Endothelial cell of umbilical vein (primary cell): ENCODE measurements around the gene ATP6V0E2. TPM values are rescaled to one million over a fixed set of nuclear protein-coding genes. Genes with fewer than 3 reads are reported as not detected.

Source experiments
- Bru-seq: library from RNA; stranded (reverse); fragments of 400-500 nt; gene quantifications from one replicate; lab custom pipeline; 2021; lab: Mats Ljungman, UMichigan
- BruChase-seq, 2 experiments: library from RNA; stranded (reverse); fragments of 400-500 nt; gene quantifications; one replicate each; lab custom pipeline; 2021; lab: Mats Ljungman, UMichigan
- BruUV-seq: library from RNA; stranded (reverse); fragments of 400-500 nt; replicated peaks from 2 replicates; lab custom pipeline; 2021; lab: Mats Ljungman, UMichigan
- CTCF ChIA-PET: fragments of 300-600, 350-600 bp; sonication (Branson Sonifier 250); formaldehyde crosslinking; loops from one replicate; lab custom pipeline; 2021; ENCODE audit warnings: antibody characterized with exemption, inconsistent platforms; lab: Charles Lee
- POLR2A ChIA-PET: fragments of 300-600, 350-600 bp; sonication (Branson Sonifier 250); formaldehyde crosslinking; loops from one replicate; lab custom pipeline; 2021; ENCODE audit warnings: antibody characterized with exemption, inconsistent platforms; lab: Charles Lee
- DNase-seq: peaks from one replicate; pipeline ENCODE4 v3.0.0-alpha.2; 2011; ENCODE audit warnings: low read depth, low spot score
- FAIRE-seq: peaks from 2 replicates; lab custom pipeline; 2011; peaks lifted over from hg19 to GRCh38; lab: Jason Lieb, UNC
- H2AFZ ChIP-seq: 2 replicates; pipeline ENCODE4 v1.6.0; 2012; ENCODE audit warnings: low read depth, low read length, control low read depth, inconsistent platforms
- H3K27ac ChIP-seq: 2 replicates; pipeline ENCODE4 v1.5.1; 2011; ENCODE audit warnings: low read depth, mild to moderate bottlenecking, control low read depth, low read length, moderate library complexity; ENCODE audit not compliant: insufficient read depth
- H3K27me3 ChIP-seq, 2 experiments: 2 replicates each; pipeline versions ENCODE4 v1.6.0 to v1.6.1; 2011; ENCODE audit warnings: low read length in 2 of 2, mixed read lengths in 1 of 2; ENCODE audit not compliant: control insufficient read depth in 2 of 2, insufficient read depth in 2 of 2
- H3K36me3 ChIP-seq, 2 experiments: 2 replicates in 1 of 2; 3 replicates in 1 of 2; pipeline ENCODE4 v1.5.1; 2011; ENCODE audit warnings: low read length in 2 of 2, mild to moderate bottlenecking in 1 of 2, moderate library complexity in 1 of 2; ENCODE audit not compliant: control insufficient read depth in 2 of 2, insufficient read depth in 2 of 2; ENCODE audit errors: extremely low read depth in 1 of 2
- H3K4me1 ChIP-seq: 3 replicates; pipeline ENCODE4 v1.5.1; 2011; ENCODE audit warnings: mild to moderate bottlenecking, low read length; ENCODE audit not compliant: control insufficient read depth, insufficient read depth; ENCODE audit errors: extremely low read depth
- H3K4me2 ChIP-seq: 2 replicates; pipeline ENCODE4 v1.6.1; 2011; ENCODE audit warnings: low read length, control low read depth, mixed read lengths; ENCODE audit not compliant: insufficient read depth
- H3K4me3 ChIP-seq, 3 experiments: fragments of 200-600 bp in 1 of 3; sonication (generic), shearing (Covaris generic) in 1 of 3; replicated peaks in 1 of 3; 2 replicates each; pipeline ENCODE4 v1.5.1; 2011 to 2016; ENCODE audit warnings: control low read depth in 3 of 3, low read length in 3 of 3, mild to moderate bottlenecking in 2 of 3, inconsistent platforms in 1 of 3, low read depth in 1 of 3, moderate library complexity in 1 of 3; ENCODE audit not compliant: insufficient read depth in 1 of 3
- H3K79me2 ChIP-seq: 2 replicates; pipeline ENCODE4 v1.6.0; 2012; ENCODE audit warnings: low read length, inconsistent platforms; ENCODE audit not compliant: control insufficient read depth, insufficient read depth
- H3K9ac ChIP-seq: replicated peaks from 2 replicates; pipeline ENCODE3; 2011; ENCODE audit warnings: low read length, control low read depth; ENCODE audit not compliant: insufficient read depth; ENCODE audit errors: extremely low read depth
- H3K9me1 ChIP-seq: replicated peaks from 3 replicates; pipeline ENCODE4 v1.6.0; 2011; ENCODE audit warnings: mild to moderate bottlenecking, low read length; ENCODE audit not compliant: control insufficient read depth, insufficient read depth; ENCODE audit errors: extremely low read depth
- H3K9me3 ChIP-seq: replicated peaks from 2 replicates; pipeline ENCODE4 v1.5.1; 2012; ENCODE audit warnings: low read length, inconsistent platforms; ENCODE audit not compliant: control insufficient read depth, insufficient read depth
- H4K20me1 ChIP-seq: replicated peaks from 2 replicates; pipeline ENCODE3; 2011; ENCODE audit warnings: mild to moderate bottlenecking, low read length; ENCODE audit not compliant: control insufficient read depth, insufficient read depth; ENCODE audit errors: extremely low read depth
- EZH2 ChIP-seq: IDR thresholded peaks from 2 replicates; pipeline ENCODE4 v1.6.1; 2012; ENCODE audit warnings: borderline replicate concordance, low read depth, mild to moderate bottlenecking, moderate library complexity, low read length, inconsistent platforms; ENCODE audit not compliant: severe bottlenecking
- FOS ChIP-seq: IDR thresholded peaks from 2 replicates; pipeline ENCODE4 v1.6.1; 2011; ENCODE audit warnings: mild to moderate bottlenecking, low read length, moderate library complexity, borderline replicate concordance; ENCODE audit not compliant: insufficient read depth
- GATA2 ChIP-seq: IDR thresholded peaks from 2 replicates; pipeline ENCODE4 v1.7.0; 2011; ENCODE audit warnings: low read depth, mild to moderate bottlenecking, moderate library complexity, mixed read lengths, low read length; ENCODE audit not compliant: insufficient read length, insufficient read depth
- POLR2A ChIP-seq: IDR thresholded peaks from 2 replicates; pipeline ENCODE4 v1.6.1; 2012; ENCODE audit warnings: low read depth, mild to moderate bottlenecking, control low read depth, low read length
- POLR2AphosphoS5 ChIP-seq: IDR thresholded peaks from 2 replicates; pipeline ENCODE4 v1.6.1; 2012; ENCODE audit warnings: low read depth, mild to moderate bottlenecking, control low read depth, low read length, moderate library complexity; ENCODE audit not compliant: insufficient read depth
- dilution Hi-C: fragments of 300-500 bp; cut with MboI; formaldehyde crosslinking; loops from one replicate; pipeline ENCODE4 v1.15.0; 2019; ENCODE audit warnings: low sequenced_read_pairs; ENCODE audit not compliant: extremely low pct_ligation_motif_present
- intact Hi-C: fragments of 100-400 bp; cut with micrococcal nuclease; formaldehyde crosslinking; loops from one replicate; pipeline ENCODE4 v1.10.0; 2022
- long read RNA-seq: library from polyadenylated mRNA; stranded (forward); transcript quantifications from one replicate; pipeline ENCODE4 v2.0.0, GENCODE V29; 2021
- polyA minus RNA-seq, 3 experiments: library from RNA; depleted of rRNA, polyadenylated mRNA; stranded (reverse); fragments of >200 nt; gene quantifications; 1 replicate in 1 of 3; 2 replicates in 2 of 3; pipeline ENCODE4 v1.2.3, GENCODE V29; 2011
- polyA plus RNA-seq, 4 experiments: library from polyadenylated mRNA; depleted of rRNA in 3 of 4; stranded (reverse) in 3 of 4; unstranded in 1 of 4; fragments of >200 nt; gene quantifications; 2 replicates each; pipeline versions ENCODE4 v1.2.1 to v1.2.3, GENCODE V29; 2011 to 2012; ENCODE audit warnings: missing spikeins in 1 of 4
- total RNA-seq: library from RNA; stranded (reverse); gene quantifications from 2 replicates; pipeline ENCODE4 v1.2.3, GENCODE V29; 2021
- TF ChIP-seq, protein P1 (sequence below), 2 donors: IDR thresholded peaks; 1 replicate in 1 of 2; 2 replicates in 1 of 2; pipeline ENCODE4 v1.5.1; 2011; ENCODE audit warnings: low read length in 2 of 2, mild to moderate bottlenecking in 2 of 2, moderate library complexity in 2 of 2, control low read depth in 1 of 2, inconsistent platforms in 1 of 2, low read depth in 1 of 2; ENCODE audit not compliant: insufficient read depth in 1 of 2; ENCODE audit errors: extremely low read depth in 1 of 2
- TF ChIP-seq, protein P2 (sequence below): IDR thresholded peaks from 2 replicates; pipeline ENCODE4 v1.6.1; 2011; ENCODE audit not compliant: insufficient read depth, insufficient read length

Gene ATP6V0E2
- total RNA-seq = 21.5 and 27.8 TPM in 2 replicates
- 36.8 and 57.6 TPM in 2 replicates for polyA plus RNA-seq
- 20.8 and 30.0 TPM in 2 replicates for polyA plus RNA-seq (2011; cell fraction: cytosol; rRNA removed)
- 14.0 and 15.1 TPM in 2 replicates for polyA plus RNA-seq (2011; cell fraction: nucleus; rRNA removed)
- polyA plus RNA-seq (2012) = 25.5 and 27.1 TPM in 2 replicates
- 9.7 and 10.2 TPM in 2 replicates for polyA minus RNA-seq
- polyA minus RNA-seq (2011; cell fraction: cytosol; rRNA and poly(A)+ RNA removed) = 3.6 TPM
- polyA minus RNA-seq (2011; cell fraction: nucleus; rRNA and poly(A)+ RNA removed) = 2.7 TPM in 2 replicates
- Bru-seq, nascent RNA = percentile 45 among the genes with signal in this experiment
- percentile 56 among the genes with signal in this experiment for BruChase-seq, experiment 1, labeled RNA remaining after a 6-hour chase
- BruChase-seq, experiment 2, labeled RNA remaining after a 2-hour chase = percentile 41 among the genes with signal in this experiment
- long read RNA-seq, transcript ATP6V0E2-203 (4 exons, 2,722 nt) = major isoform, 67 of 79 reads
- long read RNA-seq, partial matches to known transcripts = 0 of 79 reads
- long read RNA-seq, other reads (novel, unspliced or antisense) = 7 of 79 reads

DNA sequence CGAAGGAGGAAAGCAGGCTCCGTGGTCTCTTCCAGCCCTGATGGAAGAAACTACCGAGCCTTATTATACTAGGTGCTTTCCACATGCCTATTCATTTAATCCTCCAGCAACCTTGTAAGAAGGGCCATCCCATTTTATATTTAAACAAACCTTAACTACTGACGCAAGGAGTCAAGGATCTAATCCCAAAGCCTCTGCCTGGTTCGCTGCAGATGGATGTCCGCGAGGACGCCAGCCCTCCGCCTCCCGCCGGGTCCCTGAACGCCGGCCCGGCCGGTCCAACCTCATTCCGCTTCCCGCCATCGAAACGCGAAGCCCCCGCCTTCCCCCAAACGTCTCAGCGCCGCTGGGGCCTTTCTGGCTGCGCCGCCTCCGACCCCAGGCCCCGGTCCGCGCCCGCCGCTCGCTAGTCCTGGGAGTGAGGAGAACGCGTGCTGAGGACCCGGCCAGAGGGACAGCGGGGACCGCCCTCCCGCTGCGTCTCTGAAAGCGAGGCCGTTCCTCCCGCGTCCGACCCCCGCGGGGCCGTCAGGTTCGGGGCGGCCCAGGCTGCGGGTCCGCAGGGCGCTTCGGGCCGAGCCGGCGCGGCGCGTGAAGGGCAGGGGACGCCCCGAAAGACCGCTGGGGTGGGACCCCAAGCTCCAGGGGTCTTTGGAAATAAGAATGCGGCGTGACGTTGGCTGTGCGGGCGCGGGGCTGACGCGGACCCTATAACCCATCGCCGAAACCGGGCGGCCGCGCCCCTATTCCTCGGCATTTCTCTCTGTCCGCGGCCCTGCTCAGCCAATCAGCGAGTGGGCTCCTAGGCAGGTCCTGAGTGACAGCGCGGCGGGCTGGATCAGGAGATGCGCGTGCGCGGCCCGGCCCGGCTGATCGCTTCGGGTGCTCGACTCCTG lies at the start of gene ATP6V0E2:
TSS of gene ATP6V0E2 (plus strand) at position 896 of the 896 bp plus-strand sequence. CDS start 97 bp downstream, outside the sequence.
- intact Hi-C loops (loop anchor here (1.0 to 5.0 kb wide), 2 partner anchors 35 to 96 kb away; partner anchors contain the start of gene ZNF862), dilution Hi-C loops (no loop called here)
- TF ChIP-seq FOS = no peak
- peak; percentile 54 for TF ChIP-seq POLR2AphosphoS5
- no peak for TF ChIP-seq EZH2
- no peak for TF ChIP-seq GATA2
- TF ChIP-seq, protein P1, sequence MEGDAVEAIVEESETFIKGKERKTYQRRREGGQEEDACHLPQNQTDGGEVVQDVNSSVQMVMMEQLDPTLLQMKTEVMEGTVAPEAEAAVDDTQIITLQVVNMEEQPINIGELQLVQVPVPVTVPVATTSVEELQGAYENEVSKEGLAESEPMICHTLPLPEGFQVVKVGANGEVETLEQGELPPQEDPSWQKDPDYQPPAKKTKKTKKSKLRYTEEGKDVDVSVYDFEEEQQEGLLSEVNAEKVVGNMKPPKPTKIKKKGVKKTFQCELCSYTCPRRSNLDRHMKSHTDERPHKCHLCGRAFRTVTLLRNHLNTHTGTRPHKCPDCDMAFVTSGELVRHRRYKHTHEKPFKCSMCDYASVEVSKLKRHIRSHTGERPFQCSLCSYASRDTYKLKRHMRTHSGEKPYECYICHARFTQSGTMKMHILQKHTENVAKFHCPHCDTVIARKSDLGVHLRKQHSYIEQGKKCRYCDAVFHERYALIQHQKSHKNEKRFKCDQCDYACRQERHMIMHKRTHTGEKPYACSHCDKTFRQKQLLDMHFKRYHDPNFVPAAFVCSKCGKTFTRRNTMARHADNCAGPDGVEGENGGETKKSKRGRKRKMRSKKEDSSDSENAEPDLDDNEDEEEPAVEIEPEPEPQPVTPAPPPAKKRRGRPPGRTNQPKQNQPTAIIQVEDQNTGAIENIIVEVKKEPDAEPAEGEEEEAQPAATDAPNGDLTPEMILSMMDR (IDR thresholded peaks at IDR 0.05; ENCODE audit: extremely low read depth in 1 of 2, insufficient read depth in 1 of 2, low read depth in 1 of 2, low read length in 2 of 2) = no peak
- TF ChIP-seq POLR2A = peak; percentile 59
- TF ChIP-seq, protein P2, sequence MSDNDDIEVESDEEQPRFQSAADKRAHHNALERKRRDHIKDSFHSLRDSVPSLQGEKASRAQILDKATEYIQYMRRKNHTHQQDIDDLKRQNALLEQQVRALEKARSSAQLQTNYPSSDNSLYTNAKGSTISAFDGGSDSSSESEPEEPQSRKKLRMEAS = no peak
- no peaks in the 10 kb centered on the region for H3K9me3 ChIP-seq
- peak within 1 kb of the TSS; percentile 94 for H2AFZ ChIP-seq
- peak within 1 kb of the TSS; percentile 84 for H3K9ac ChIP-seq
- H3K4me1 ChIP-seq = peaks cover 13% of the 10 kb centered on the region
- POLR2A ChIA-PET = no interaction called here
- no peaks in the 10 kb centered on the region for H3K27me3 ChIP-seq
- TSS peak; percentile 72 for BruUV-seq
- H3K79me2 ChIP-seq = no peaks in the 10 kb centered on the region
- peak within 1 kb of the TSS; percentile 77 for H3K4me2 ChIP-seq
- CTCF ChIA-PET = no interaction called here
- no peaks in the 10 kb centered on the region for H4K20me1 ChIP-seq
- H3K36me3 ChIP-seq = no peaks in the 10 kb centered on the region
- peak within 1 kb of the TSS; percentile 48 to 65 (median 65) for H3K4me3 ChIP-seq
- peak within 1 kb of the TSS; percentile 68 for H3K27ac ChIP-seq
- no peaks in the 10 kb centered on the region for H3K9me1 ChIP-seq
- DNase-seq = peak; percentile 94
- FAIRE-seq = peak; percentile 91
